ENCODE data around the gene PLXNC1.

Gene PLXNC1

DNA sequence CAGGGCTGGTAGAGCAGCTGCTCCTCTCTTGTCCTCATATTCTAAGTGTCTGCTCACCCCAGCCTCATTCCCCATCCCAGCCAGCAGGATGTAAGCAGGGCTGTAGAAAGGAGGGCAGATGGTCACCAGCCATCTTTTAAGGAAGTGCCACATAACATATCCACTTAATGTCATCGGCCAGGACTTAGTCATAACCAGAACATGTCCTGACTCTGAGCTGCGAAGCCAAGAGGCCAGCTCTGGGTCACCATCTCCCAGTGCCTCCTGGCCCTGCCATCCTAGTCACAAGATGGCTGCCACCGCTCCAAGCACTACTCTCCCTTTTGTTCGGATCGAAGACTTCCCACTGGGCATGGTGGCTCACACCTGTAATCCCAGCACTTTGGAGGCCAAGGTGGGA is 123.9 kb downstream of the PLXNC1 start:
- no peak for DNase-seq

DNA sequence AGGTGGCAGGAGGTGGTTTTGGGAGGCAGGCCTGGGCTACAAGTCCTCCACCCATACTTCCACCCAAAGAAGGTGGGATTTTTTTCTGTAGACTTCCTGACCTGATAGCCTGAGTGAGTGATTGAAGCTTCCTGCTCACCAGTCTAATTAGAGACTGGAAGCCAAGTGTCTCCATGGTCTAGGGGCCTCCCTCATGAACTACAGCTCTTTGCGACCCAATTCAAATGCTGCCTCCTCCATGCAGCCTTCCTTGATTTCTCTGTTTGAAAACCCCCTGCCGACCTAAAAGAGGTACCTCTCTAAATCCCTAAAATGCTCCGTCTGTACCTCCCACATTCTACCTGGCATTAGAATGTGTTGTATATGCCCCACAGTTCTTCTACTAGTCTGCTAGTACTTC is 124.9 kb downstream of the PLXNC1 start:
- DNase-seq: no peak

DNA sequence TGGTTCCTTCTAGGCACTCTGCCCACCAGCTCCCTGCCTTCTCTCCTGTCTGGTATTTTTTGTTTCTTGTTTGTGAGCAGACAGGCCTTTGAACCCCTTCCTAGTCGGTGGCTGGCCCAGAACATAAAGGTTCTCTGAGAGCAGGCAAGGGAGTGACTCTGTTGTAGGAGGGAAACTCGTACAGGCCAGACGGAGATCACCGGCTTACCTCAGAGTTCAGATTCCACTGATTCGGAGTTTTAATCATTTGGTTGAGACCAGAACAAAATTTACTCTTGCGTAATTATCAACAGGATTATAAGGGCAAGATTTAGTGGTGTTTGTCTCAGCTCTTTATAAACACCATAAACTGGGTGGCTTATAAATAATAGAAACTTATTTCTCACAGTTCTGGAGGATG is 128.3 kb downstream of the PLXNC1 start:
- no peak for DNase-seq

DNA sequence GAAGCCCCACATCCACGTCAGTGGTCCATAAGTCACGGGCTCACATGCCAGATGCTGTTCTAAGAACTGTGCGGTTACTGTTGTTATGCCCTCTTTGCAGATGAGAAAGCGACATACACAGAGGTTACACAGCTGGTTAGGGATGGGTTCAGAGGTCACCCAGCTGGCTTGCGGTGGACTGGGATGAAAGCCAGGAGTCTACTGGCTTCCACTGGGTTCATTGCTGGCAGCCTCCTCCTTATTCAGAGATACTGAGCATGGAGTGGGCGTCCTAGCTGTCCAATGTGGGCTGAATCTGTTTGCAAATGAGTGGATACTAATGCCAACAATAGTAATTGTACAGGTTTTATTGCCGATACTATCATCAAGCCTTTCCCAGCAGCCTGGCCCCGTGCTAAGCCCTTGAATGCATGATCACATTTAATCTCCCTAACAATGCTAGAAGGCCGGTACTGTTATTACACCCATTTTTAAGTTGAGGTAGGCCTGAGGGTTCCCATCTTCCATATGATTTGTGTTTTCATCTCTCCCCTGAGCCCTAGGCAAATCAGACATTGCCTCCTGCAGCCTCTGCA is 129.1 kb downstream of the PLXNC1 start:
- DNase-seq: no peak

DNA sequence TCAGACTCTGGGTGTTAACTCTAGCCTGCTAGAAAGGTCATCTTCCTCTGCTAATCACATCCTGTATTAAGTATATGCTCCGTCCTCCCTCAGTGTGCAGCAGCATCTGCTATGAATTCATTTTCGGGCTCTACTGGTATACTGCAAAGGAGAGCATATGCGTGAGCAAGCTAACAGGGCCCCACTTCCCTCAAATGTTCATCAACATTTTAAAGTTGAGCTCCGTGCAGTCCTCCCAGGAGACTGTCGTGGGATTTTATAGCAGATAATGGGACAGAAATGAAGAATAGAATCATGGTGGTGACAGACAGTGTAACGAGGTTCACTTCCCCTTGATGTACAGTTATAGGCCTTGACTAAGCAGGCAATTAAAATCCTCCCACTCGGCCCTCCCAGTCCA is 131.7 kb downstream of the PLXNC1 start:
- DNase-seq: no peak

DNA sequence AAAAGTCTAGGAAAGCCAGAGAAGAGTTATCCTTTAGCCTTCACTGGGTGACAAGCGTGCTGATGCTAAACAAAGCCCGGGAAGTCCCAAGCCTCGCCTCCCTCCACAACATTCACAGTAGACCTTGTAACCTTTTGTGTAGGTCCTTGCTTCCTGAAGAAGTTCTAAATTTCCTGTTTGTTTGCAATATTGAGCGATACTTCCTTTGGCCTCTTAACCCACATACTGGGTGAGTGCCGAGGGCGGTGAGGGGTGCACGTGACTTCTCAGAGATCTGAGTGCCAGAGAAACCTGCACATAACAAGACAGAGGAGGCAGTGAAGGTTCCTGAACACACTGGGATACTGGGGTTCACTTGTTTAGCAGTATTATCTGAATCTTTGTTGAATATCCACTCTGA is 134.3 kb downstream of the PLXNC1 start:
- DNase-seq: peak; percentile 47

DNA sequence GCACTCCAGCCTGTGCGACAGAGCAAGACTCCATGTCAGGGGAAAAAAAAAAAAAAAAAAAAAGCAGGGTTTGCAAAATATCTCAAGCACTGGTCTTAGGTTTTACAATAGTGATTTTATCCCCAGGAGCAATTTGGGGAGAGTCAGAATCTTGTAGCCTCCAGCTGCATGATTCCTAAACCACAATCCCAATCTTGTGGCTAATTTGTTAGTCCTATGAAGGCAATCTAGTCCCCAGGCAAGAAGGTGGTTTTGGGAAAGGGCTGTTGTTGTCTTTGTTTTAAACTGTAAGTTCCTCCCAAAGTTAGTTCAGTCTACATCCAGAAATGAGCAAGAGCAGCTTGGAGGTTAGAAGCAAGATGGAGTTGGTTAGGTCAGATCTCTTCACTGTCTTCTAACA is 135.7 kb downstream of the PLXNC1 start:
- no peak for DNase-seq

DNA sequence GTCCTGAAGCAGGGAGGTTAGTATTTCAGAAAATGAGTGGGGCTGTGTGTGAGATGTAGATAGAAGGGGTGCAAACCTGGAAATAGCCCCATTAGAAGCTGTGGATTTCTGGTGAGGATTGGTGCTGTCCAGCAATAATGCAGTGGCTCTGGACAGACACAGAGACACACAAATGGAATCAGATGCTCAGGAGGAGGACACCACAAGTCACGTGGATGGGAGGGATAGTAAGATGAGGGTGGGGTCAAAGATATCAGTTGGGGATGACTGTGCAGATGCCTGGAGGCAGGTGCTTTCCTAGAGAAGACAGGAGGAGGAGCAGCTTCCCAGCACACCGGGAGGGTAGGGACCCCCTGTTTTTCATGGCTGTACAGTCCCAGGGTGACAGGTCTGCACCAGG is 136.5 kb downstream of the PLXNC1 start:
- DNase-seq: no peak

DNA sequence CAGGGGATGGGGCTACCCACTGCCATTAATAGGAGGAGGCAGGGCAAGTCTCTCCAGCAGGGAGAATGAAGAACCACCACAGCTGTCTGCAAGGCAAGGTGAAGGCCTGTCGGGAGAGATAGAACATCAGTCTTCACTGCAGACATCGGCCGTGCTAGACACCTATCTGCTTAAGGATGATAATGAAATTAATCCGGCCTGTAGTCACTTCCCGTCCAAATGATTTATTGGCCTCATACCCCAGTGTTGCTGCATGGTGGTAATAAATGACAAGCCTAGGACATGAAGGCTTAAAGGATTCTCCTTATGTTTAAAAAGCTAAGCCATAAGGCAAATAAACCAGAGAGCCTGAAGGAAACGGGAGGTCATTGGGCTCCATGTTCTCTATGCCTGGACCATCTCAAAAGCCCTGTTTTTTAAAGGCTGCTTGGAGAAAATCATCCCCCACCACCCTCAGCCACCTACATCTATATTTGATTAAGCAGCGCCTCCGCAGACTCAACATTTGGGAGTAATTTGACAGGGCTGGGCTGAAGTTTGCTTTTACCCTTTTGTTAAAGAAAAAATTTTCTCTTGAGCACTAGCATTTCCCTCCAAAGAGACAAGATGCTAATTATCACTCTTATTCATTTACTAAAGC is 137.7 kb downstream of the PLXNC1 start:
- no peak for DNase-seq

DNA sequence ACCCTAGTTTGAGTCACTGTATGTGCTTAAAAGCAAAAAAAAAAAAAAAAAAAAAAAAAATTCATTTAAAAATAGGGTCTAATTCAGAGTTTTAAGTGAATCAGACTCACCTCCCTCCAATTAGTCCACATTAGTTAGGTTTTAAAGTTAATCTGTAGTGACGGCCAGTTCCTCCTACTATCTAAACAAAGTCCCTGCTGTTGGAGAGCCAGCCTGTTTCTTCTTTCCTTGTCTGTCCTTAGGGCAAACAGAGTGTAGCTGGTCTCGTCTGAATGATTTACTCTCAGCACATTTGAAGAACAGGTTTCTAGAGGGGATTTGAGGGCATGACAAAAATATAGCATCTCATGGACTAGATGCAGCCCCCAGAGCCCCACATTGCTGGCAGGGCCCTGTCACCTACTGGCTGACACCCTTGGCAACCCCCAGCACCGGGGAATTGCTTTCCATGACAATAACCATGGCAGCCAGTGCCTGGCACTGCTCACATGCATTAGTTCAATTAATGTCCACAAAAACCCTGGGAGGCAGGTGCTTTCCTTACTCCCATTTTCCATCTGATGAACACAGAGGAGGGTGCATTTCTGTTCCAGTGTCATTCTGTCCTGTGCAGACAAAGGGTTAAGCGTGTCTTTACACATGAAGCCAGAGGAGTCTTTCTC is 138.3 kb downstream of the PLXNC1 start:
- no peak for DNase-seq

DNA sequence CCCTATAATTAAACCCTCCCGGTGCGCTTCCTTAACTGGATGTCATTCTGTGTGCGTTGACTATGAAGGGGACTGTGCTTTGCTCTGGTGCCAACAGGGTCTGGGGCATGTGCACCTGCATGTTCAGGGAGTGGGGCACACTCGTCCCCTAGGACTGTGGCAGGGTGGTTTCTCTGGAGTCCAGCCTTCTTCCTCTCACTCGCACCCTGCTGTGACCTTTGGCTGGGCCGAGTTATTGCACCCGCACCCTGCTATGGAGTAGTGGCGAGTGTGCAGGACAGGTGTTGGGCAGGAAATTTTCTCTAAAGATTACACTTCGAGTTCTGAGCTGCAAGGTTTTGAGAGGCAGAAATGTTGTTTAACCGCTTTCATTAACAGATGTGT is 138.9 kb downstream of the PLXNC1 start:
- no peak for DNase-seq

DNA sequence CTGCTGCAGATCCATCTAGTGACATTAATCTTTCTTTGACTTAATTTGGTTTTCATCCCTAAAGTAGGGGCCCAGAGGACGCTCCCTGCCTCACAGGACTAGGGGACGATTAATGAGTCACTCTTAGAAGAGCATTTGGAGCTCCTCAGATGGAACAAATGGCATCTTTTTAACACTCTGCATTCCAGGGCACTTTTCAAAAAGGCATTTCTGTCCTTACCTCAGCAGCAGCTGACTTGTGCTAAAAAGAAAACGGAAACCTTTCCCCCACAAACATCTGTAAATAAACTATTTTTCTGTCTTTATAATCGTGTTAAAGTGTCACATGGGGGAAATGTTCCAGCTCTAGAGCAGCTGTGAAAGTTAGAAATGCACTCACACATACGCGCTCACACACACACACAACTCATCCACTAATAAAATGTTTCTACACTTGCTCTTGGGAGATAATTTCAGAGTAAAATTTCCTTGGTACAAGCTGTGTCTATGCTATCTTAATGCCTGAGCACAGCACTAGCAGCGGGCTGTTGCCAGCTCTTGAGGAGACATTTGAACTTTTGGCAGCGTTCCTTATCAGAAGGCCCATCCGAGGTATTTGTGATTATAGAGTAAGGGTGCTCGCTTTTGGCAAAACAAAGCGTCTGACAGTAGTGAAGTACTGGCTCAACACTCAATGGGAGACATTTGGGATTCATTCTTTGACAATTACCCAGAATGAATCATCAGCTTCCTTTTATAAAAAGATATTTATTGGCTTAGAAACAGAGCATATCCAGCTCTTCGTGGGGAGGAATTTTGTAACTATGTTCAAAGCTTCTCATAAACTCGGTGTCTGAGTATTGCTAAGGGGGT is 141.3 kb downstream of the PLXNC1 start:
- no peak for DNase-seq

DNA sequence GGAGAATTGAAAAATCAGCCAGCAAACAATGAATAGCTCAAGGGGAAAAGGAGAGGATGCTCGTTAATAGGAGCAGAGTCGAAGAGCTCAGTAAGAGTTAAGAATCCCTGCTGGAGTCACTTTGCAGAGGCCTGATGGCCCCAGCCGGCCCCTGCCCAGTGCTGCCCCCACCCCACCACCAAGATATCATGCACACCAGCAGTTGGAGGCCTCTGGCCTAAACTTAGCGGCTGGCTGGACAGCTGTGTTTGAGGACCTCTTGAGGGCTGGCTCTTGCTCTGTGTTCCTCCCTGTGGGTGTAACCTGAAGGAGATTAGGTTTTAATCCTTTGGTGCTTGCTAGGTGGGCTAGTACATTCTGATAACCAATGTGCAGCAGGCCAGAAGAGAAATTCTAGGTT is 142.0 kb downstream of the PLXNC1 start:
- no peak for DNase-seq

DNA sequence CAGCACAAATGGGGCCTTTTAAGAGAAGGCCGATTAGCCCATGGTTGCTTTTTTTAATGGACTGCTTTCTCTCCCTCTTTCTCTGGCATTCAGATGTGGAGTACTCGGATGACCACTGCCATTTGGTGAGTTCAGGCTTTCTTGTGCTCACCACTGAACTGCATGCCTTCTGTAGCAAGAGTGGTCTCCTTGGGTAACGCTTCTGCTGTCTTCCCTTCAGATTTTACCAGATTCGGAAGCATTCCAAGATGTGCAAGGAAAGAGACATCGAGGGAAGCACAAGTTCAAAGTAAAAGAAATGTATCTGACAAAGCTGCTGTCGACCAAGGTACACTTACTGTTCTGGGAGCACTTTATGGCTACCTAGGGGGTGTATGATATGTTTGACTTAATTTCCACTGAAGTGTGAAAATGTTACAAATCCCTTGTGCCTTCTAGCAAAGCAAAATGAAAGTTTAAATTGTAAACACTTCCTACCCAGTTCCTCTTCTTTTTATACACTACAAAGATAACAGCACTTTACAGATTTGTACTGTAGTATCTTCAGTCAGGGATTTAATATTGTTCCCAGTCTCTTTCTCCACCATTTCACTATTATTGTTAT is 148.8 kb downstream of the PLXNC1 start:
- DNase-seq: no peak

DNA sequence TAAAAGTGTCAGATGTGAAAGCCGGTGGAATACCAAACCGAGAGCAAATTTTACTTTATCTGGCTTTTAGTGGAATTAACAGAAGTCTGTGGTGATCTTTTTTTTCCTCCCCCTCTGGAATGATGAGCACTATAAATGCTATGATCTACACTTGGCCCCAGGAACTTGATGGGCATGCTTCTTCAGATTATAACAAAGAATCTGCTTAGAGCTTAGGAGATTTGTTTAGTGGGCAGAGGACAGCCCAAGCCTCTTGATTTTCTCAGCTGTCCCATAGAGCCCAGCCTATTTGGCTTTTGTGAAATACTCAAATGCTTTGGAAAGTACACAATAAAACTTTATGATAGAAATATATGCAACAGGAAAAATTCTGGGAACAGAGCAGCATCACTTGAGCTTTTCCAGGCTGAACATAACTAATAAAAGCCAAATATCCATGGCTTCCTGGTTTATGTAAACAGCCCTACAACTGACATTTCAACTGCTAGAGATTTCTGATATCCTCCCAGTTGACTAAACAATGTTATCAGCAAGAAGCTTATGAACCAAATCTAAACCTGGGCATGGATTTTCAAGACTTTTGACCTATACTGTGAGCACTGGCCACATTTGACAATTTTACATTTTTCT is 149.6 kb downstream of the PLXNC1 start:
- DNase-seq: no peak

DNA sequence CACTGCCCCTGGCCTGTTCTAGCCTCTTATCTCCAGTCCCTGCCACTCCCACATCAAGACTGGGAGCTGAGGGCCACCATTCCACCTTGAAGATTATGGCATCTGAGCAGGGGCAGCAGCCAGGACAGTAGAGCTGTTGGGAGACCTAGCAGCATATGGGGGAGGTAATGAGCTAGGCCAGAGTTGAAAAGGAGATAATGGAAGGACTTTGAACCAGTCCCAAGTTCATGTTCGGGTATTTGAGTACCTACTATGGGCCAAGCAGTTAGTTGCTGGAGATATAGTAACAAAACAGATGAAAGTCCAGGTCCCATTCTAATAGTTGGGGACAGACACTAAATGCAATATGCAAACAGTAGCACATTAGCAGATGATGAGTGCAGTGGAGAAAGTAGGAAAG is 151.5 kb downstream of the PLXNC1 start:
- DNase-seq: no peak

DNA sequence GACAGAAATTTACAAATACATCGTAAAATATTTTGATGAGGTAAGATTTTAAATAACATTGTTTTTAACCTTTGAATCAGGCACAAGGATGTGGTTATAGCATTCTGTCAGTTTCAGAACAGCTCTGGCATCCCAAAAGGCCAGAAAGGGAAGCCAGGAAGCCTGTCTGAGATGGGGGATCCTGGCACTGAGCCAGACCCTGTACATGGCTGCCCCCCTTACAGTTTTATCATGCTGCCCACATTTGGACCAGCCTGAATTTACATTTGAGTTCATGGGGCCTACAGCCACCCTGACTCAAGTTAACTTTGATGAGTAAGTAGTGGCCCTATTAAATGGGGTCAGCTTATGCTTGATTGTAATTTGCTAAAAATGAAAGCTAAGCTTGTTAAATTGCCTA is 155.6 kb downstream of the PLXNC1 start:
- DNase-seq: no peak

DNA sequence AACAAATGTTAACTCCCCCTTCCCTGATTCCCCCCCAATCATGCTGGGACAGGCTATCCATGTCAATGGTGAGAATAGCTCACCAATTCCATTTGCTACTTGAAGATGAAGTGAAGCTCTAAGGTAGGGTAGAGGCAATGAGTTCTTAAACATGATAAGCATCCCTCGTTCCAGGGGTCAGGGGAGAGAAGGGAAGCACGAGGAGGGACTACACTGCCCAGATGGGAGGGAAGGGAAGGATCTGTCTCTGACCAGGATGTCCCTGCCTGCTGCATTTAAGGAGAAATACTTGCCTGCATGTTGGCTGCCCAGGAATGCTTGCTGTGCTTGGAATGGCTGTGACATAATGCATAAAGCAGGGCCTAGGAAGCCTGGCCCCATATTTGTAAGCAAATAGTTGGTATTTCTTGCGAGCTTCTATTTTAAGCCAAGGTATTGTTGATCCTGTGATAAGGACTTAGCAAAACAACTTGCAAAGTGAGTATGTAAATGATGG is 156.2 kb downstream of the PLXNC1 start:
- DNase-seq: no peak

DNA sequence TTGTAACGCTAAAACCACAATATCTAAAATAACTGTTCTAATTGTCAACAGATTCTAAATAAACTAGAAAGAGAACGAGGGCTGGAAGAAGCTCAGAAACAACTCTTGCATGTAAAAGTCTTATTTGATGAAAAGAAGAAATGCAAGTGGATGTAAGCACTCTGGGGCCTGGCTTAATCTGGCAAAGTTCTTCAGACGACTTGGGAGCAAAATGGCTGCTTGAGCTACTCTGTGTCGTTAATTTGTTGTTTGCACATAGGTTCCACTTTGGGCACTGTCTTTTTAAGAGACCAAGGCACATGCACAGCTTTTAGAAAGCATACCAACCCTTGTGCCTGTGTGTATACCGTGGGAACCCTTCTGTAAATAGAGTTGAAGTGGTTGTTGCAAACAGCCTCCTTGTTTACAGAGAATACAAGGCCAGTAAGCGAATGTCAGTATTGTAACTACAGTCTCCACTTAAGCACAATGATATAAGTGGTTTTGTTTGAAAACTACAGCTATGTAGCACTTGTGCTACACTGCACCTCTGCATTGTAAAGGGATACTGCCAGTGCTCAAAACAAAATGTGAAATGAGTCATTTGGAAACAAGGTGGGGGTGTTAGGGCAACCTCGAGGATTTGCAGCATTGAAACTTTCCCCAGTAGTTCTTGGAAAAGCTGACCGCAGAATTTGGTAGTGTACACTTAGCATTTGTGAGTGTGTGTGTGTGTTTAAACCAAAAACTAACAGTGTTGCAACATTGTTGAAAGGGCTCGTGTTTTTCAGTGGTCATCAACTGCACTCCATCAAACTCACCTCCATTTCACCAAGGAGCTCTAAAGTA is 157.0 kb downstream of the PLXNC1 start:
- DNase-seq: no peak

DNA sequence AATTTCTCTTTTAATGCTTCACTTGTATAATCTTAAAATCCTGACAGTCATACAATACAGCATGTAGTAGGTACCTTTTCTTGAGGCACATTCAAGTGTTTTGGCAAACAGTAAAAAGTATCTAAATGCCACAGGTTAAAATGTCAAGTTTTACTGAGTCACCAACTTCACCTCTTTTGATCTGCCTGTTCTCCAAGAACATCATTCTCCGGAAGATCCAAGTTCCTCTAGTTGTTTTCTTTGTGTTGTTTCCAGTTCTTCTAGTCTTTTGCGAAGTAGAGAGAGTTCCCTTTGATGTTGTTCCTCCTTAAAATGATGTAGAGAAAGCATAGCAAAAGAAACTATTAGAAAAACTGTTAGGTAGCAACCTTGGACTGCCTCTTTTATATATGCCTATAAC is 160.2 kb downstream of the PLXNC1 start:
- DNase-seq: no peak

DNA sequence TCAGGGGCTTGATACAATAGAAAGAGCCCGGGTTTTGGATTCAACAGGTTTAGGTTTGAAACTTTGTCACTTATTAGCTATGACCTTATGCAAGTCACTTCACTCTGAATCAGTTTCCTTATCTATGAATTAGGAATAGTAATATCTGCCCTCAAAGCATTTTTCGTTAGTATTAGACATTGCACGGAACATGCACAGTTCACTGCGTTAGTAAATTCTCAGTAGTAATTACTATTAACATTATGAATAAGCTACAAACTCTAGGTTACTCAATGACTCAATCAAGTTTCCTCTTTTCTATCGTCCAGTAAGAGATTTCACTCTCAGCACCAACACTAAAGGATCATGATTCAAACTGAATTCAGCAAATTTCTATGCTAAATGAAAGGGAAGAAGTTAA is 161.0 kb downstream of the PLXNC1 start:
- no peak for DNase-seq

DNA sequence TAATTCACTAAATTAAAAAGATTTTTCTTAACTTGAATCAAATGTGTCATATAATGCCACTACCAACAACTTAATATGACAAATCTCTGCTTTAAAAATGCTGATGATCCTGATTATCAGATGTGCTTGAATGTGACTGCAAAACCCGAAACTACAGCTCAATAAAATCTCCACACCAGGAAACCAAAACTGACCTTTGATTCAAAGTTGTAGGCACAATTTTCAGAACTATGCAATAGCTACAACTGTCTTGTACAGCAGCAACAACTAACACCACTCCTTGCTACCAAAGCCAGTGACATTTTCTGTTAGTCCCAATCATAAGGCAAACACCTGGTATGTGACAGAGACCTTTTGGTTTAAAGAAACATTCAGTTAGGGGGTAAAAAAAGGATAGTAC is 164.0 kb downstream of the PLXNC1 start:
- DNase-seq: no peak

Data from activated gamma-delta T cell treated with Interleukin-2 at 50 U/mL for 16 hours (primary cell).